Measurements from ENCODE around the gene NAV2. TPM values are rescaled to one million over a fixed set of nuclear protein-coding genes. Genes with fewer than 3 reads are reported as not detected.
A peak's percentile ranks its signal among the peaks of the same experiment; 100 is the strongest.

The NAV2 gene
- total RNA-seq, 1 donor from 2014 or later, result 32.0 TPM

DNA sequence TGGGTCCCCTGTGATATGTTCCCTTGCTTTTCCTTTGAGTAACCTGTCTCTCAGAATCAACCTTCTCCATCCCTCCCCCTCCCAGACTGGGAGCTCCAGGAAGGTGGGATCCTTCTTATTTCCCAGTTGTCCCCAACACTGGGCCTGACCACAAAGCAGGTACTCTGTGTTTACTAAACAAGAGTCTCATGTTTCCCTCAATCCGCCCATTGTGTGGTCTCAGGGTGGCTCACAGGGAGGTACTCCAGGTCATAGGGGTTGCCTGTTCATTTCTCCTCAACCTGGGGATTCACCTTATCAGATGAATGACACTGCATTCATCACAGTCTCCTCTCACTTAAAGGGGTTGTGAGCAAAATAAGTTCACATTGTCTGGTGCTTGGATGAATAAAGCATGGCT lies 26.4 kb upstream of the NAV2 start:
- DNase-seq (ENCODE audit: low spot score), result no peak
- no peak for ATAC-seq

DNA sequence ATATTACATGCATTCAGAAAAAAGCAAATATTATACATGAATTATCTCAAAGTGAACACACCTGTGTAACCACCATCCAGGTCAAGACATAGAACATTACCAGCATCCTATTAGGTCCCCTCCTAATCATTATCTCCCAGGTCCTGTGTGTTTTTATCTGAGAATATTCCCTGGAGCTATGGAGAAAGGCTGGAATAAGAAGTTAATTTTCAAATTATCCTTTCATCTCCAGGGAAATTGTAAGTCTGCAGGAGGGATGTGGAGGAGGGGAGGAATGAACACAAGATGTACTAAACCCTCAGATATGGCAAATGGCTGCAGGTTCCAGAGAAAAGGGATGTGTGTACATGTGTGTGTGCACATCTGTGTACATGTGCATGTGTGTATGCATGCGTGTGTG lies 25.2 kb upstream of the NAV2 start:
- ATAC-seq (no peak), DNase-seq (ENCODE audit: low spot score) (no peak)

DNA sequence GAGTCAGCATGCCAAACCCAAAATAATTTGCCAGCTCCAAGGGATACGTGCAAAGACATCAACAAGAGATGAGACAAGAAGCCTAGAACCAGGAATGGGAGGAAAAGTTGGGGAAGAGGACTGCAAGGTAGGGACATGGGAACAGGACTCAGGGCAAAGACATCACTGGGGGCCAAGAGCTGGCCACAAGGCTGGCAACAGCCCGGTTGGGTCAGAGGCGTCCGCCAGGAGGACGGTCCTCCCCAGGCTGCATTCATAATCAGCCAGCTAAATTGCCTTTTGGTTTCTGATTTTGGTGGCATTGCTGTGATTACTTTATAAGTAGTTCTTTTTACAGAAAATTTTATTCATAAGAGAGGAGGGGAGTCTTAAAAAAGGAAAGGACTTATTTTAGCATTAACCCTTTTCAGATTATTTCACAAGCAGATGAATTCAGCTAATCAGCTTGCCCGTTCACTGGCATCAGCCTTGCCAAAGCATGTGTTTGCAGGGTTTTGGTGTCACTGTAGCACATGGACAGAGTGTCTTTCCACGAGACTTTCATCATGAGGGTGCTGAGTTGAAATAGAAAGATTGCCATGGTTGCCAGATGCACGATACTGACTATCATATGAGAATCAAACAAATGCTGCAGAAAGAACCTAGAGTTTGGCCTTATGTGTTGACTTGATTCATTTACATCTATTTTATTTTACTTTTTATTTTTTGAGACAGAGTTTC lies 23.2 kb upstream of the NAV2 start:
- ATAC-seq (peak; percentile 85), DNase-seq (ENCODE audit: low spot score) (peak; percentile 68)

DNA sequence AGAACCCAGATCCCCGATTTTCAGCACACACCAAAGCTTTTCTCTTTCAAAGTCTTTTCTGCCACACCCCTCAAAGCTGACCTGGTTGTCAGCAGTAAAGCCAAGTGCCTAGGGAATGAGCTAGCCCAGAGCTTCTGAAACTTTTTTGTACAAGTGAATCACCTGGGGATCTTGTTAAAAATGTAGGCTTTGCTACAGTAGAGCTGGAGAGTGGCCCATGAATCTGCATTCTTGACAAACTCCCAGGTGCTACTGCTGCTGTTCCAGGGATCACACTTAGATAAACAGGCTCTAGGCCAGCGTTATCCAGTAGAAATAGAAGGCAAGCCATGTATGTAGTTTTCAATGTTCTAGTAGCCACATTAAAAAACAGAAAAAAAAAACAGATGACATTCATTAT lies 21.8 kb upstream of the NAV2 start:
- ATAC-seq (no peak), DNase-seq (ENCODE audit: low spot score) (no peak)

DNA sequence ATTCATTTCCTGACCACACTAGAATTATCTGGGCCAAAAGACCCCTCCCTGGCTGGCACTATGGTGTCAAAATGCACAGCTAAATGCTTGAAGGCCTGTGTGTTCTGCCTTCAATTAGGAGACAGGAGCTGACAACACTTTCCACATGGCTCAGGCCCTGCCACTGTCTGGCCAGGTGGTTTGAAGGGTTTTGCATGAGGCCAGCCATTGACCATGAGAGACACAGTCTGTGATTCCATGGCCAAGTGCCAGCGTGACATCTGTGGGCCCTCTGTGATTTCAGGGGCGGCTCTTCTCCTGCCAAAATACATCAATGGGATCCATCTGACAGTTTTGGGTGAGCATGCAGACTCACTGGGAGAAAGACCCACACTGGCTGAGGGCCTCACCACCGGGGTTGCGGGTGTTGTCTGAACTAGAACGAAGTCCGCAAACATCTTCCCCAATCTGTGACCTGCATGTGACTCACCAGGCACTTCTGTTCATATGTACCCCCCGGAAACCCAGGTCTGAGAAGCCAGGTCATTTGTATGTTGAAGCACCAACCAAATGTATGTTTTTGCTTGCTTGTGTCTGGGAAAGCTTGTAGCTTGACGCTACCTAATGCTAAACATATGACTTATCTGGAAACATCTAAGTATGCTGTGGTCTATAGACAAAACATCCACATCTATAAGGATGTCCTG lies 20.7 kb upstream of the NAV2 start:
- DNase-seq (ENCODE audit: low spot score) (no peak), ATAC-seq (no peak)

DNA sequence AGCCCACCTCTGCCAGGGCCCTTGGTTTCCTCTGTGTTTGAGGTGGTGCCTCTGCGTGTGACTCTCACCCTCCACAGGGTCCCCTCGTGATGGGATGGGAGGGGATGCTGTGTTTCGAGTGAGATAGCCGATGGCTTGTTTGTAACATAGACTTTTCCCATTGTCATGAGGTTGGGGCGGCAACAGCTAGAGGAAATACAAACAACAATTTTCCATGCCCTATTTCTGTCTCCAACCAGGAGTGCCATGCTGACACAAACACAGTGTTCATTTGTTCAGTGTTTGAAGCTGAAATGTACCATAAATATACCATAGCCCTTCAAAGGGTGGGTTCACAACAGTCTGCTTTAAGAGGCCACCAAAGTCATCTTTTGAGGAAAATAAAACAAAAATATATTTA lies 19.5 kb upstream of the NAV2 start:
- DNase-seq (ENCODE audit: low spot score) (no peak), ATAC-seq (no peak)

DNA sequence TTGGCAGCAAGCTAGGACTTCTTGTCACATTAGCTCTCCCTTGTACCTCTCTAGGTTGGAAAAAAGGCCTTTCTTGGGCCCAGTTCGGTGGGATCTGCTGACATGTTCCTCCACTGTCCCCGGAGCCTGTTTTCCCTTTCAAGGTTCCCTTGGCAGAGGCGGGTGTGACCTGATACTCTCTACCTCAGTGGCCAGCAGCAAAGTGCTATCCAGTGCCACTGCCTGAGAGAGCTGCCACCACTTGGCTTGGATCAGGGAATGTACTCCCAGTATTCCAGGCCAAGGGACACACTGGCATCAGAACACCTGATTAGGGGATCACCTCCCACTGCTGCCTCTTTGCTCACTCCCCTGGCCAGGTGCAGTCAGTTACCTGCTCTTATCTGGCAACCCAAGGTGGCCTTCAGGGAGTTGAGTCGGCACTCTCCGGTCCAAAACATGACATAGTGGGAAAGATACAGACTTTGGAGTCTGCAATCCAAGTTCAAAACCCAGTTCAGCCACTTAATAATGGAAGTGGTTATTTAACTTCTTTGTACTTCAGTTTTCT lies 17.8 kb upstream of the NAV2 start:
- DNase-seq (ENCODE audit: low spot score), result no peak
- no peak for ATAC-seq

DNA sequence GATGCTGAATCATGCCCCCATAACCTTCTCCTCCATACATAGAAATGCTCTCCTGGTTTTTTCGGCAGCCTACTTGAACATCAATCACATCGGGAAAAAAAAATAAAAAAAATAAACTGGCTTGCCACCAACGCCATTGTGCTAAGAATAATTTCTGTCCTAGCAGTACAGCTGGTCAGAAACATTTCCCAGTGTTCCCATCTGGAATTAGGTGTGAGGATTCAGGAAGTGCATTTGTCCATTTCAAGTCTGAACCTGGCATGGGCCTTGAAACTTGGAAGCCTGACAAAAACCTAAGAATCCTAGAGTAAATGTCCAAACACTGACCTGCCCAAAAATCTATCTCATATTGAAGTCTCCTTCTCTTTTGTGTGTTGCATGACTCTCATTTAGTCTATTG lies 16.6 kb upstream of the NAV2 start:
- no peak for ATAC-seq
- no peak for DNase-seq (ENCODE audit: low spot score)

DNA sequence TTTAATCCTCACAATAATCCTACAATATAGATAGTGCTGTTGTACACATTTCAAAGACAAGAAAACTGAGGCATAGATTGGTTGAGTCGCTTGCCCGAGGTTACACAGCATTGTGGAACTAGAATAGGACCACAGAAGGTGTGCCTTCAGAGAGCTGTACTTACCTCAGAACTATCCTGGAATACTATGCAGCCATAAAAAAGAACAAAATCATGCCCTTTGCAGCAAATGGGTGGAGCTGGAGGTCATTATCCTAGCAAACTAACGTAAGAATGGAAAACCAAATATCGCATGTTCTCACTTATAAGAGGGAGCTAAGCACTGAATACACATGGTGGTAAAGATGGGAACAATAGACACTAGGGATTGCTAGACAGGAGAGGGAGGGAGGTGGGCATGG lies 15.7 kb upstream of the NAV2 start:
- ATAC-seq (no peak), DNase-seq (ENCODE audit: low spot score) (no peak)

DNA sequence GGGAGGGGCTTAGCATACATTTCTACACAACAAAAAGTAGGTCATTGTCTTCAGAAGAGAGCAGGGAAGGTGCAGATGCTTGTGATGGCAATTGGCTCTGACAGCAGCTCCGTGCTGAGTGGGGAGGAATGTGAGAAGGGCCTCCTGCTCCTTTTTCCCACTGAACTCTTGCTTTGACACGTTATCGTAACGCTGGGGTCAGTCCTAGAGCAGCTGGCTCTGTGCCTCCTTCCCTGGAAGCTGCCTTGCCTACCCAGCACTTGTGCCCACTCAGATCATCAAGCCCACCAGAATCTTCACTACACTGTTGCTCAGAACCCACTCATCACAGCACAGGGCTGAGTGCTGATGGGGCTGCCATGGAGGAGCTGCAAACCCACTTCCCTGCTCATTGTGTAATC lies 14.9 kb upstream of the NAV2 start:
- ATAC-seq (peak; percentile 2), DNase-seq (ENCODE audit: low spot score) (peak; percentile 49)

DNA sequence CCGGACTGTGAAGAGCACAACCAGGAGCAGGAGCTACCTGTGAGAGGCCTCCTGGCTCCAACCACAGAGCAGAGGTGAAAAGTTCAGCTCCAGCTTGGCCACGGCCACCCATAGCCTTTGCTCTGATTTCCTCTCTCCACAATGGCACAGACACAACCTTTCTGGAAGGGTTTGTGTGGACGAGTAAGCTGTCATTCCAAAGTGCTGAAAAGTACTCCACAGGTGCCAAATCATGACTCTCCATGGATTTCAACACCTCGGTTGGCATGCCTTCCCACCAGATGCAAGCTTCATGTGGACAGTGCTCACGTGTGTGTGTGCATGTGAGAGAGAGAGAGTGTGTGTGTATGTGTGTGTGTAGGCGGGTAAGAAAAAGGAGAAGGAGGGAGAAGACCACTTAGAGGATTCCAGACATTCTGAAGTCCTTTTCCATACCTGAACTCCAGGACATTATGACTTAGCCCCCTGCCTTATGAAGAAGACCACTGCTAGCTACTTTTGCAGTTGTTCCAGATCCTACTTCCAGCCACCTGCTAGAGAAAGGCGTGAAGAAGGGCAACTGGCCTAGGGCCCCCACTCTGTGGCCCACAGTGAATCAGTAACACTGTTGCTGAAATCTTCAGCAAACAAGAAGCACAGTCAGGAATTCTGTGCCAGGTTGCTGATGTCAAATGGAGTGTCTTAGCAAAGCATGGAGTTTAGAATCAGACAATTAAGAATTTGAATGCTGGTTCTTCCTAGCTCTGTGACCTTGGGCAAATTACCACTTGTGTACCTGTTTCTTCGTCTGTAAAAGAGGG lies 13.9 kb upstream of the NAV2 start:
- ATAC-seq, result peak; percentile 96
- peak; percentile 94 for DNase-seq (ENCODE audit: low spot score)

DNA sequence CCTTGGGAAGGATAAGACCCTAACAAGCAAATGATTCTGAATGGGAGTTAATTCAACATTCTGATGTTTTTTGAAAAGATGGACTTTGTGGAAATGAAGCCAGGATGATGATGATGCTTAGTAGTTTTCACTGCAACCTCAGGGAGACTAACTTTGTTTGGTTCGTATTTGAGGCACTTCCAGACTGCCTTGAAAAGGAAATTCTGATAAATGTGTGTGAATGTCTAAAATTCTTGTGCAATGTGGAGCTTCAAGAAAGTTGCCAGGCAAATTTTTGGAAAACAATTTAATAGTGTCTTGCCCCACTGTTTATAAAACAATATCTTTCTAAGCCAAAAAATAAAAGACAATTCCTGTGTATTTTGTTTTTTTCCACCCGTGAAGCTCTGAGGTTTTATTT lies 11.2 kb upstream of the NAV2 start:
- DNase-seq (ENCODE audit: low spot score), result no peak
- ATAC-seq, result no peak

DNA sequence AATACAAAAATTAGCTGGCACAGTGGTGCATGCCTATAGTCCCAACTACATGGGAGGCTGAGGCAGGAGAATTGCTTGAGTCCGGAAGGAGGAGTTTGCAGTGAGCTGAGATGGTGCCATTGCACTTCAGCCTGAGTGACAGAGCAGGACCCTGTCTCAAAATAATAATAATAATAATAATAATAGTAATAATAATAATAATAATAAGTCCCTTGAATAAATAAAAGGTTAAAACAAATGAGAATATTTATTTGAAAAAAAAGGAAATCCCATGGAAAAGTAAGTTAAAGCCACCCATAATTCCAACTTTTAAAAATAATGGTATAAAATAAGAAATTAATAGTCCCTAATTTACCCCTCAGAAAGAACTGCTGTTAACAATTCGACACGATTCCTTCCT lies 10.0 kb upstream of the NAV2 start:
- DNase-seq (ENCODE audit: low spot score), result no peak
- no peak for ATAC-seq

DNA sequence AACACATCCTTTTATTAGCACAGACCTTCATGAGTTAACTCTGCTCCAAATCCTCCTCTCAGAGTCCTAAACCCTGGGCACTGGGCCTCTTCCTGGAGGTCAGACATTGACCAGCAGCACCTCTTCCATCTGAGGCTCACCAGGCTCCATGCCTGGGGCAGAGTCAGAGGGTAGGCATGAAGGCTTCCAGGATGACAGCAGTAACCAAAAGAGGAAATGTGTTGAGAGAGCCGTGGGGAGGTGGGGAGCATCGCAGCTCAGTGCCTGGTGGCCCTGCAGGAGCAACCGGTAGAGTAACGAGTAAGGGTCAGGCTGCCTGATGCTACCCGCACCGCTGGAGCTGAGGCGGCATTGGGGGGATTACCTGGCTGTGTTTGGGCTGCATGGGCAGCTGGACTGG lies 9.4 kb upstream of the NAV2 start:
- no peak for ATAC-seq
- DNase-seq (ENCODE audit: low spot score), result no peak

DNA sequence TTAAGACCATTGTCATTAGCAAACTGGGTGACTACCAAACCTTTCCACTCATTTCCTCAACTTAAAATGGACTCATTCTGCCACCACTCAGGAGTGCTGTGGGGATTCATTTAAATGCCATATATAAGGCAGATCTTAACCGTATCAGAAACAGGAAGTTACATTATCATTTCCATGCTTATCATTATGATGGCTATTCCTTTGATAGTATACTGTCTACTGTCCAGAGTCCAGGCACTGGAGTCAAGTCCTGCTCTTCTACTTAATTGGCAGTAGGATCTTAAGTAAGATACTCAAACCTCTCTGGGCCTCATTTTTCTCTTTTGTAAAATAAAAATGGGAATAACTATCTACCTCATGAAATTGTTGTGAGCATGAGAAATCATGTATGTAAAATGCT lies 8.4 kb upstream of the NAV2 start:
- DNase-seq (ENCODE audit: low spot score) (no peak), ATAC-seq (no peak)

DNA sequence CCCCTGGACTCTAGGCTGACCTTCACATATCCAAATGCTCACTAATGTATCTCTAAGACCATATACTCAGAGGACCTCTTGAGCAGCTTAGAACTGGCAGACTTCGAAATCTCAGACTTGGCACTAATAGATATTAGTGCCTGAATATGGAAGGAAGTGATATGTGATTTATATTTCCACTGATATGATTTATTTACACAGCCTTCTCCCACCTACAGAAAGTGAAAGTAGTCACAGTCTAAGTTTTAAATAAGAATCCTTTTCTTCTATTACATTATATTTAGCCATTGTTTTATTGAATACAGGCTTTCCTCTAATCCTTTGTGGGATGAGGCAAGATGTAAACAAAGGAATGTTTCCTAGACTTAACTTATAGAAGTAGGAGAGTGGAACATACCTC lies 6.7 kb upstream of the NAV2 start:
- no peak for DNase-seq (ENCODE audit: low spot score)

DNA sequence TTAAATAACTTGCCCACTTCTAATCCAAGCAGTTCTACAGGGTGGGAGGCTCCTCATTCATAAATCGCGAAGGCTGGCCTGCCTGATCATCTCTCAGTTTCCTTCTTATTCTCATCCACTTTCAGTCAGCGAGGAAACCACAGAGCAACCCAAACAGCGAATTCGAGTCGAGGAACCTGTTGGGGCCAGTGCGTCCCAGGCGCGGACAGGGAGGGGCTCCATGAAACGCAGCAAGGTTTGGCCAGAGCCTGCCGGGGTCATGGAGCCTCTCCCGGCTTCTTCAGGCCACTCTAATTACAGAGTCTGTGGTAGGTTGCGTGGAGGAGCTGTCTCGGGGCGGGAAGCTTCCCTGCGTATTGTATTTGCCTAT lies 741 bp upstream of the NAV2 start:
- peak; percentile 50 for DNase-seq (ENCODE audit: low spot score)
- ATAC-seq, result peak; percentile 7

More for the DNA sequence above, 6.7 kb upstream of the NAV2 start:
- ATAC-seq, result no peak

DNA sequence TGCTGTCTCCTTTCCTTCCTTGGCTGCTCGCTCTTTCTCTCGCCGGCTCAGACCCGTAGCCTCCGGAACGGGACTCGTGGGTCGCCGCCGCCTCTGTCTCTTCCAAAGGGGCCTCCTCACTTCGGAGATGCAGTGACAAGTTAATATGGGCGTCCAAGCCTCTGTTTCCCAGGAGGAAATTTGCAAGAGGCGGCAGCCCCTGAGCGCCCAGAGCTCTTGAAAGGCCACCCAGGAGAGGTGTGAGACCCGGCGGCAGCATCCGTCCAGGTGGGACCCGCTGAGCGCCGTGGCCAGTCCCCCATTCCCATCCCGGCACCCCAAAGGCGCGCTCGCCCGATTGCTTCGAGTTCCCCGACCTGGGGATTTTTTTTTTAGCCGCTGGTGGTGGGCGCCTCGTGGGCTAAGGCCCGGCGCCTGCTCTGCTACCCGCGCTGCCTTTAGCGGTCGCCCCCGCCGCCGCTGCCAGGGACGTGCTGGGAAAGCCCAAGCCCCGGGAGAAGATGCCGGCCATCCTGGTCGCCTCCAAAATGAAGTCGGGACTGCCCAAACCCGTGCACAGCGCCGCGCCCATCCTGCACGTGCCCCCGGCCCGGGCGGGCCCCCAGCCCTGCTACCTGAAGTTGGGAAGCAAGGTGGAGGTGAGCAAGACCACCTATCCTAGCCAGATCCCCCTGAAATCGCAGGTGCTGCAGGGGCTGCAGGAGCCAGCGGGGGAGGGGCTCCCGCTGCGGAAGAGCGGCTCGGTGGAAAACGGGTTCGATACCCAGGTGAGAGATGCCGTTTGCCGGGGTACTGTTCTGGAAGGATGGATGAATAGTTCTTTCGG lies 772 bp downstream of the NAV2 start:
- ATAC-seq (no peak), DNase-seq (ENCODE audit: low spot score) (no peak)

DNA sequence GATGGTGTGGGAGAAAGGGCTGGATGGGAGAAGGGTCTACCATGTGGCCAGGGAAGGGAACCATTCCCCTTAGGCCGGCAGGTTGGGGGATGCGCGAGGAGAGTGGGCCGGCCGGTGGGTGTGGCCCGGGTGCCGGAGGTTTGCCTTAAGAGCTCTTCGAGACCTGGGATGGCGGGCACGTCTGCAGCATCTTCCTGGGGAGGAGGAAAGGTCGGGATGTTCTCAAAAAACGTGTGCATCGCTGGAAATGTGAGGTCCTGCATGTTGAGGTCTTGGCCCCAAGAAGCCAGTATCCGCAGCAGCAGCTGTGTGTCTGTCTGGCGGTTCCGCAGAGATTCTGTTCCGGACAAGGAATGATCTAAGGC lies 1.4 kb downstream of the NAV2 start:
- DNase-seq (ENCODE audit: low spot score), result no peak
- no peak for ATAC-seq

DNA sequence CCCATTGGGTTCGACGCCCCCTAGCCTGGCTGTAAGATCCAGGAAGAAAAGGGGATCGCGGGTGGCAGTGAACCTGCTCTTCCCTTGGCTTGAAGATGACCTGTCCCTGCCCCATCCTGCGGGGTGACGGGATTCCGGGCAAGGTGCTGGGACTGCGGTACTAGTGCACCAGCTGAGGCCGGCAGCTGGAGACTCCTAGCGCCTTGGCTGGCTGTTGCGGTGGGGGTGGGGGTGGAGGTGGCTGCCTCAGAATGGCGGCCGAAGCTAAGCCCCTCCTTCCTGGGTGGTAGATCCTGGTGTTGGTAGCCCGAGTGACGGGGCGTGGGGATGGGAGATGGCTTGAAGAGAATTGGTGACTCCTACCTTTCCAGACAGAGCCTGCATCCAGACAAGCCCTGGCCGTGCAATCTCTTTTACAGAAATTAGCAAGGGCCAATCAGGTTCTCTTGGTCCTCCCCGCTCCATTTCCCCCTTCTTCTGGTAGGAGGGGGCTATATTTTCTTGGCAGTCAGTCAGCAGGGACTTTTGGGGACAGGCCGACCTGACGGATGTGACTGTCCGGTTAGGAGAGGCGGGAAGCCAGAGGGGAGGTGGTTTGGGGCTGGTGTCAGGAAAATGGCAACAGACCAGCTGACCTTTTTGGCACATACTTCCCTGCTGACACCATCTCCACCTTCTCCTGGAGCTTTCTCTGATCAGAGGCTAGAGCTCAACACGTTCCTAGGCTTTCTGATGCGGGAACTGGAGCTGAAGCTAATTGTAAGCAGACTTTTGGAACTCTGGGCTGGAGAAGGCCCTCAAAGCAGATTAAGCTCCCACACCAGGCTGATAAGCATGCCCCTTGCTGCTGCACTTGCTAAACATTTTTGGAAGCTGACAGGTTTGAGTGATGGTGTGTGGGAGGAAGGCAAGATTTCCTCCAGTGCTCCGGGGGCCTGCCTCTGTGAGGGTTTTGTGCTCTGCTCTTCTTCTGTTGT lies 2.0 kb downstream of the NAV2 start:
- ATAC-seq, result peak; percentile 53
- peak; percentile 86 for DNase-seq (ENCODE audit: low spot score)
